ENCODE measurements around the gene FAM222A.

DNA sequence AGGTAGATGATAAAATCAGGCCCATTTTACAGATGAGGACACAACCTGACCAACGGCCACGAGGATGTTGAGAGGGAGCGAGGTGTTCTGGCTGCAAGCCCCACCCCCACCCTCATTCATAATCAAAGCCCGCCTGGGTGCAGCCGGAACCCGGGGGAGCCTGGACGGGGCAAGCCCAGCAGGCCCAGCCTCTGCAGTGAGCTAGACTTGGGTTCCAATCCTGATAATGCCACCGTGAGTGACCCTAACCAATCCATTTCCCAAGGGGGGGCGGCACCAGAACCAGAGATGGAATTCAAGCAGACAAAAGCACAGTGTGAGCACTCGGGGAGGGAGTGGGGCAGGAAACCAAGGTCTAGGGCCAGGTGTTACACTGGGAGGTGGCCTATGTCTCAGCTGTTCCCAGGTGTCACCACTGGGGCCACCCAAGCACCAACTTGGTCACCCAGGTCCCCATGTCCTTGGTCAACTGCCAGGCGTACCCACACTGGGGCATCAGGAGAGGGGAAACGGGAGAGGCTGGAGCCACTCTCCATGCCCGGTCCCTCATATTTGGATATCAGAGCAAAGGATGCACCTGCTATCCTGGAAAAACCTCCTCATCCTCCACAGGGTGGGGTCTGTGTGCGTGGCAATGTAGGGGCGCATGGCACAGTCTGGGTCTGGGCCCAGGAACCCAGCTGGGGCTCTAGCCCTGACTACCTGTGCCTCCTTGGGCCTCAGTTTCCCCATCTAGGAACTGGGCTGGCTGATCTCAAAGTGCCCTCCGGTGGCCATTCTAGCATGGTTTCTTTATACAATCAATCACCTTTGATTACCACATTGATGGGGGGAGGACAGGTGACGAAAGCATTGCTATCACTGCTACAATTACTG is 58.4 kb downstream of the FAM222A start:
- TF ChIP-seq, protein P1, sequence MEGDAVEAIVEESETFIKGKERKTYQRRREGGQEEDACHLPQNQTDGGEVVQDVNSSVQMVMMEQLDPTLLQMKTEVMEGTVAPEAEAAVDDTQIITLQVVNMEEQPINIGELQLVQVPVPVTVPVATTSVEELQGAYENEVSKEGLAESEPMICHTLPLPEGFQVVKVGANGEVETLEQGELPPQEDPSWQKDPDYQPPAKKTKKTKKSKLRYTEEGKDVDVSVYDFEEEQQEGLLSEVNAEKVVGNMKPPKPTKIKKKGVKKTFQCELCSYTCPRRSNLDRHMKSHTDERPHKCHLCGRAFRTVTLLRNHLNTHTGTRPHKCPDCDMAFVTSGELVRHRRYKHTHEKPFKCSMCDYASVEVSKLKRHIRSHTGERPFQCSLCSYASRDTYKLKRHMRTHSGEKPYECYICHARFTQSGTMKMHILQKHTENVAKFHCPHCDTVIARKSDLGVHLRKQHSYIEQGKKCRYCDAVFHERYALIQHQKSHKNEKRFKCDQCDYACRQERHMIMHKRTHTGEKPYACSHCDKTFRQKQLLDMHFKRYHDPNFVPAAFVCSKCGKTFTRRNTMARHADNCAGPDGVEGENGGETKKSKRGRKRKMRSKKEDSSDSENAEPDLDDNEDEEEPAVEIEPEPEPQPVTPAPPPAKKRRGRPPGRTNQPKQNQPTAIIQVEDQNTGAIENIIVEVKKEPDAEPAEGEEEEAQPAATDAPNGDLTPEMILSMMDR (tag by site-specific recombination; IDR thresholded peaks at IDR 0.05): no peak
- TF ChIP-seq ZNF23 (tag by site-specific recombination; IDR thresholded peaks at IDR 0.05; ENCODE audit: borderline replicate concordance): no peak

All from HEK293 (cell line).